ENCODE data around the gene SLC38A9.

SLC38A9 gene

GRCh38 chr5:55665065-55665464, 47.1 kb downstream of the SLC38A9 start:
- DNase-seq (ENCODE audit: low read depth in 2 of 2, low spot score in 1 of 2) = no peak

GRCh38 chr5:55657443-55657842, 54.7 kb downstream of the SLC38A9 start:
- no peak for DNase-seq (ENCODE audit: low read depth in 2 of 2, low spot score in 1 of 2)

GRCh38 chr5:55650386-55650785, 61.7 kb downstream of the SLC38A9 start:
- DNase-seq (ENCODE audit: low read depth in 2 of 2, low spot score in 1 of 2) = no peak

GRCh38 chr5:55649963-55650362, 62.2 kb downstream of the SLC38A9 start:
- DNase-seq (ENCODE audit: low read depth in 2 of 2, low spot score in 1 of 2) = no peak

GRCh38 chr5:55645304-55645703, 66.8 kb downstream of the SLC38A9 start:
- no peak for DNase-seq (ENCODE audit: low read depth in 2 of 2, low spot score in 1 of 2)

- DNase-seq (ENCODE audit: low read depth in 2 of 2, low spot score in 1 of 2) = no peak
Measured at GRCh38 chr5:55638455-55638854, 73.7 kb downstream of the SLC38A9 start.

GRCh38 chr5:55638051-55638450, 74.1 kb downstream of the SLC38A9 start:
- DNase-seq (ENCODE audit: low read depth in 2 of 2, low spot score in 1 of 2) = no peak

GRCh38 chr5:55636683-55637082, 75.4 kb downstream of the SLC38A9 start:
- no peak for DNase-seq (ENCODE audit: low read depth in 2 of 2, low spot score in 1 of 2)

- DNase-seq (ENCODE audit: low read depth in 2 of 2, low spot score in 1 of 2) = no peak
Measured at GRCh38 chr5:55636177-55636576, 75.9 kb downstream of the SLC38A9 start.

- DNase-seq (ENCODE audit: low read depth in 2 of 2, low spot score in 1 of 2) = no peak
Measured at GRCh38 chr5:55634866-55635265, 77.3 kb downstream of the SLC38A9 start.

GRCh38 chr5:55634209-55634805, 77.8 kb downstream of the SLC38A9 start:
- DNase-seq (ENCODE audit: low read depth in 2 of 2, low spot score in 1 of 2) = no peak

- DNase-seq (ENCODE audit: low read depth in 2 of 2, low spot score in 1 of 2) = no peak
Measured at GRCh38 chr5:55633574-55634208, 78.4 kb downstream of the SLC38A9 start.

GRCh38 chr5:55629815-55630214, 82.3 kb downstream of the SLC38A9 start:
- no peak for DNase-seq (ENCODE audit: low read depth in 2 of 2, low spot score in 1 of 2)

GRCh38 chr5:55626790-55627189, 85.3 kb downstream of the SLC38A9 start:
- DNase-seq (ENCODE audit: low read depth in 2 of 2, low spot score in 1 of 2) = no peak

GRCh38 chr5:55625913-55626312, 86.2 kb downstream of the SLC38A9 start:
- no peak for DNase-seq (ENCODE audit: low read depth in 2 of 2, low spot score in 1 of 2)

- no peak for DNase-seq (ENCODE audit: low read depth in 2 of 2, low spot score in 1 of 2)
Measured at GRCh38 chr5:55625589-55625909, 86.6 kb downstream of the SLC38A9 start.

GRCh38 chr5:55624841-55625588, 87.1 kb downstream of the SLC38A9 start:
- no peak for DNase-seq (ENCODE audit: low read depth in 2 of 2, low spot score in 1 of 2)

- no peak for DNase-seq (ENCODE audit: low read depth in 2 of 2, low spot score in 1 of 2)
Measured at GRCh38 chr5:55623789-55624188, 88.3 kb downstream of the SLC38A9 start.

GRCh38 chr5:55622460-55622859, 89.7 kb downstream of the SLC38A9 start:
- DNase-seq (ENCODE audit: low read depth in 2 of 2, low spot score in 1 of 2) = no peak

GRCh38 chr5:55621229-55621628, 90.9 kb downstream of the SLC38A9 start:
- no peak for DNase-seq (ENCODE audit: low read depth in 2 of 2, low spot score in 1 of 2)

GRCh38 chr5:55620766-55621160, 91.4 kb downstream of the SLC38A9 start:
- no peak for DNase-seq (ENCODE audit: low read depth in 2 of 2, low spot score in 1 of 2)

GRCh38 chr5:55620009-55620765, 91.9 kb downstream of the SLC38A9 start:
- no peak for DNase-seq (ENCODE audit: low read depth in 2 of 2, low spot score in 1 of 2)
